ENCODE results near the gene PLA2G4B. TPM values are rescaled to one million over a fixed set of nuclear protein-coding genes. Genes with fewer than 3 reads are reported as not detected.

PLA2G4B gene
- total and polyA plus RNA-seq, 2 experiments from 2014 or later = 2.7 to 19.6 TPM

DNA sequence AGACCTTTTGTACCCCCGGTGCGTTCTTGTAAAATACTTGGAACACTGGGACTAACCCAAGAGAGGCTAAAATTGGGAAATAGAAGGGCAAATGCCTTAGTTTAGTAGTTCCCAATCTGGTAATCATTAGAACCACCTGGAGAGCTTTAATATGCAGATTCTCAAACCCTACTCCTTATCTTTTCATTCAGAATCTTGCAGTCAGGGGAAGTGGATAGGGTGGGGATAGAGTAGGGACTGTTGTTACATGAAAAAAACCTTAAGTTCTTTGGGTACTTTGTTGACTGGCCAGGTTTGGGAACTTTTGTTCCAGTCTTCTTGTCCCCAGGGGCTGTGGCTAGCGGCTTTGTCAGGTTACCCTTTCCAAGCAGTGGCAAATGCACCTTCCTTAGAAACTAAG is 48.5 kb upstream of the PLA2G4B start:
- Histone ChIP-seq H2AFZ (no peak overlapping the region), H3K4me3 (no peak overlapping the region), H3K36me3 (replicated peaks; ENCODE audit: insufficient read depth, low read depth) (no peaks in the 10 kb centered on the region), H3K79me2 (peaks cover 86% of the 10 kb centered on the region), H3K4me1 (ENCODE audit: insufficient read depth) (peaks cover 57% of the 10 kb centered on the region), H3K9me2 (replicated peaks; ENCODE audit: insufficient read depth) (no peaks in the 10 kb centered on the region), H3K27ac (peak overlapping the region; percentile 97), H4K20me1 (ENCODE audit: insufficient read depth, poor library complexity, severe bottlenecking) (no peaks in the 10 kb centered on the region), H3K9me3 (ENCODE audit: low read depth) (no peaks in the 10 kb centered on the region), H3K4me2 (peak overlapping the region; percentile 58), H3K27me3 (no peaks in the 10 kb centered on the region)
- TF ChIP-seq, protein P1, sequence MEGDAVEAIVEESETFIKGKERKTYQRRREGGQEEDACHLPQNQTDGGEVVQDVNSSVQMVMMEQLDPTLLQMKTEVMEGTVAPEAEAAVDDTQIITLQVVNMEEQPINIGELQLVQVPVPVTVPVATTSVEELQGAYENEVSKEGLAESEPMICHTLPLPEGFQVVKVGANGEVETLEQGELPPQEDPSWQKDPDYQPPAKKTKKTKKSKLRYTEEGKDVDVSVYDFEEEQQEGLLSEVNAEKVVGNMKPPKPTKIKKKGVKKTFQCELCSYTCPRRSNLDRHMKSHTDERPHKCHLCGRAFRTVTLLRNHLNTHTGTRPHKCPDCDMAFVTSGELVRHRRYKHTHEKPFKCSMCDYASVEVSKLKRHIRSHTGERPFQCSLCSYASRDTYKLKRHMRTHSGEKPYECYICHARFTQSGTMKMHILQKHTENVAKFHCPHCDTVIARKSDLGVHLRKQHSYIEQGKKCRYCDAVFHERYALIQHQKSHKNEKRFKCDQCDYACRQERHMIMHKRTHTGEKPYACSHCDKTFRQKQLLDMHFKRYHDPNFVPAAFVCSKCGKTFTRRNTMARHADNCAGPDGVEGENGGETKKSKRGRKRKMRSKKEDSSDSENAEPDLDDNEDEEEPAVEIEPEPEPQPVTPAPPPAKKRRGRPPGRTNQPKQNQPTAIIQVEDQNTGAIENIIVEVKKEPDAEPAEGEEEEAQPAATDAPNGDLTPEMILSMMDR (IDR thresholded peaks at IDR 0.05; ENCODE audit: poor library complexity) = no peak
- no peak for TF ChIP-seq EZH2phosphoT487 (IDR thresholded peaks at IDR 0.05; ENCODE audit: low read depth, severe bottlenecking, unreplicated experiment)
- no peak for TF ChIP-seq EZH2 (IDR thresholded peaks at IDR 0.05; ENCODE audit: borderline replicate concordance)
- no peak for DNase-seq (ENCODE audit: low spot score)
- 74% methylated on average over 3 of the region's 3 CpGs for WGBS (ENCODE audit: low lambda C conversion rate, missing lambda C conversion rate)

DNA sequence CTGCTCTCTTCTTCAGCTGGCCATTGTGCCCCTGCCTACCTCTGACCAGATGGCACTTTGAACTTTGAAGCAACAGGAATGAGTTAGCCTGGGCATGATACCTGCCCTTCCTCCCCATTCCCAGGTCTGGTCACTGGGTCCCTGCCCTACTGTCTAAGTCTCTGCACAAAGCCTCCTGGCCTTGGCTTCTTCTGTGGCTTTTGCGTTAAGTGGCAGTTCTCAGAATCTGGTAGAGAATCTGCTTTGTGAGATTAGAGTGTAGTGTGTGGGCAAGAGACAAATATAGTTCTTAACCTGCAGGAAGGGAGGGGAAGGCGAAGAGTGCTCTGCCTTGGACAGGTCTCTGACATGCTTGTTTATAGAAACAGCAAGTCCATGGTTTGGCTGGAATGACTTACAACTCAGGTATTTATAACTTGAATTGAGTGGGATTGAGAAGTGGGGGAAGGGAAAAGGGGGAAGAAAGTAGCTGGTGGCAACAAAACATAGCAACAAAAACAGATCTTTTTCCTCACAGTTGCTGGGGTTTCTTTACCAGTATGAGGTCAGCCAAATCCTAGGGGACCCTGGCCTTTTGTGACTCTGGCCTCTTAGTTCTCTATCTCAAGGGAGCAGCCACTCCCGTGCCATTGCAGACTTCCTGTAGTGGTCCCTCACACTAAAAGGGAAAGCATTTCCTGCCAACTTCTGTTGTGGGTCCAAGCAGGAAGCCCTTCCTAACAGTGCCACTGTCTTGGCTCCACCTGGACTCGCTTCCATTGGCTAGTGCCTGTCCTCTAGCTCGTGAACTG is 47.7 kb upstream of the PLA2G4B start:
- H3K9me3 ChIP-seq (ENCODE audit: low read depth) = no peaks in the 10 kb centered on the region
- WGBS (ENCODE audit: low lambda C conversion rate, missing lambda C conversion rate) = 63% methylated on average over 5 of the region's 5 CpGs
- no peaks in the 10 kb centered on the region for H3K36me3 ChIP-seq (replicated peaks; ENCODE audit: insufficient read depth, low read depth)
- peak overlapping the region; percentile 97 for H3K27ac ChIP-seq
- H3K4me1 ChIP-seq (ENCODE audit: insufficient read depth) = peaks cover 62% of the 10 kb centered on the region
- DNase-seq (ENCODE audit: low spot score) = peak; percentile 77
- no peak overlapping the region for H3K4me3 ChIP-seq
- no peak overlapping the region for H2AFZ ChIP-seq
- peak overlapping the region; percentile 58 for H3K4me2 ChIP-seq
- H3K27me3 ChIP-seq = no peaks in the 10 kb centered on the region
- H3K79me2 ChIP-seq = peaks cover 86% of the 10 kb centered on the region
- TF ChIP-seq EZH2 (IDR thresholded peaks at IDR 0.05; ENCODE audit: borderline replicate concordance) (no peak), EZH2phosphoT487 (IDR thresholded peaks at IDR 0.05; ENCODE audit: low read depth, severe bottlenecking, unreplicated experiment) (no peak)
- TF ChIP-seq, protein P1 (IDR thresholded peaks at IDR 0.05; ENCODE audit: poor library complexity) = no peak
- no peaks in the 10 kb centered on the region for H4K20me1 ChIP-seq (ENCODE audit: insufficient read depth, poor library complexity, severe bottlenecking)
- no peaks in the 10 kb centered on the region for H3K9me2 ChIP-seq (replicated peaks; ENCODE audit: insufficient read depth)

DNA sequence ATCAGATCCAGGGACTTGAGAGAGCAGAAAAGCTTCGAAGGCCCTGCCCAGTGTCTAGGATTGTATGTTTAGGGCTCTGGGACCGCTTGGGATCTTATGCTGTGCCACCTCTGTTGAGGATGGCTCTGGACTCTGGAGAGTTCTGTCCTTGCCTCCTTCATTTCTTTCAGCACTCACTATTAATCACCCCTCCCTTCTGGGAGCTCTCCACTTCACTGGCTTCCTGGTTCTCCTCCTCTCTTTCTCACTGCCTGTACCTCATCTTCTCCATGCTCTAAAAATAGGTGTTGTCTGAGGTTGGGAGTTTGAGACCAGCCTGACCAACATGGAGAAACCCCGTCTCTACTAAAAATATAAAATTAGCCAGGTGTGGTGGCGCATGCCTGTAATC is 47.1 kb upstream of the PLA2G4B start:
- TF ChIP-seq, protein P1 (IDR thresholded peaks at IDR 0.05; ENCODE audit: poor library complexity) = no peak
- no peak for TF ChIP-seq EZH2phosphoT487 (IDR thresholded peaks at IDR 0.05; ENCODE audit: low read depth, severe bottlenecking, unreplicated experiment)
- TF ChIP-seq EZH2 (IDR thresholded peaks at IDR 0.05; ENCODE audit: borderline replicate concordance) = no peak
- H3K9me2 ChIP-seq (replicated peaks; ENCODE audit: insufficient read depth) = no peaks in the 10 kb centered on the region
- peak overlapping the region; percentile 44 for H3K4me2 ChIP-seq
- peaks cover 66% of the 10 kb centered on the region for H3K4me1 ChIP-seq (ENCODE audit: insufficient read depth)
- peaks cover 83% of the 10 kb centered on the region for H3K79me2 ChIP-seq
- peak overlapping the region; percentile 97 for H3K27ac ChIP-seq
- no peaks in the 10 kb centered on the region for H4K20me1 ChIP-seq (ENCODE audit: insufficient read depth, poor library complexity, severe bottlenecking)
- 94% methylated on average over 4 of the region's 4 CpGs for WGBS (ENCODE audit: low lambda C conversion rate, missing lambda C conversion rate)
- H3K36me3 ChIP-seq (replicated peaks; ENCODE audit: insufficient read depth, low read depth) = no peaks in the 10 kb centered on the region
- DNase-seq (ENCODE audit: low spot score) = no peak
- H2AFZ ChIP-seq = no peak overlapping the region
- H3K9me3 ChIP-seq (ENCODE audit: low read depth) = no peaks in the 10 kb centered on the region
- H3K27me3 ChIP-seq = no peaks in the 10 kb centered on the region
- H3K4me3 ChIP-seq = no peak overlapping the region
